HL-60 (cell line): ENCODE results near the gene ACAA1.

Experiments used
- CTCF ChIP-seq: IDR thresholded peaks from one replicate; pipeline ENCODE4 v1.5.1; 2011; ENCODE audit warnings: low read length, control low read depth, inconsistent platforms; ENCODE audit not compliant: insufficient read depth
- GABPA ChIP-seq: IDR thresholded peaks from 2 replicates; pipeline ENCODE4 v1.6.1; 2012; ENCODE audit warnings: low read depth
- POLR2AphosphoS5 ChIP-seq: IDR thresholded peaks from 2 replicates; pipeline ENCODE4 v1.6.1; 2012; ENCODE audit warnings: low read depth
- SPI1 ChIP-seq: IDR thresholded peaks from 2 replicates; pipeline ENCODE4 v1.6.1; 2012; ENCODE audit warnings: low read depth, mild to moderate bottlenecking, borderline replicate concordance

- TF ChIP-seq POLR2AphosphoS5 (no peak), CTCF (no peak), SPI1 (no peak), GABPA (no peak)
These were observed 52.3 kb downstream of the ACAA1 start for GRCh38 chr3:38084334-38085310.
